Astrocyte (in vitro differentiated cells and primary cell): ENCODE results near the gene SYTL2. TPM values are rescaled to one million over a fixed set of nuclear protein-coding genes. Genes with fewer than 3 reads are reported as not detected.

Source experiments
- DNase-seq: peaks from one replicate; pipeline ENCODE4 v3.0.0-alpha.2; 2010; ENCODE audit warnings: low read depth
- FAIRE-seq: peaks from 2 replicates; lab custom pipeline; 2011; peaks lifted over from hg19 to GRCh38; lab: Jason Lieb, UNC
- H2AFZ ChIP-seq: 2 replicates; pipeline ENCODE4 v1.6.0; 2012; ENCODE audit warnings: low read depth, low read length, inconsistent platforms
- H3K27ac ChIP-seq: 2 replicates; pipeline ENCODE4 v1.5.1; 2011; ENCODE audit warnings: low read depth, low read length, inconsistent platforms
- H3K27me3 ChIP-seq: 2 replicates; pipeline ENCODE4 v1.6.0; 2011; ENCODE audit warnings: low read length, inconsistent platforms; ENCODE audit not compliant: insufficient read depth
- H3K36me3 ChIP-seq: 2 replicates; pipeline ENCODE4 v1.5.1; 2011; ENCODE audit warnings: low read length, inconsistent platforms; ENCODE audit not compliant: insufficient read depth
- H3K4me1 ChIP-seq: 2 replicates; pipeline ENCODE4 v1.5.1; 2011; ENCODE audit warnings: low read length, inconsistent platforms; ENCODE audit not compliant: insufficient read depth
- H3K4me2 ChIP-seq: 2 replicates; pipeline ENCODE4 v1.6.0; 2012; ENCODE audit warnings: low read length, inconsistent platforms
- H3K4me3 ChIP-seq: 2 replicates; pipeline ENCODE4 v1.5.1; 2011; ENCODE audit warnings: low read depth, mild to moderate bottlenecking, low read length, inconsistent platforms; ENCODE audit not compliant: insufficient read depth
- H3K79me2 ChIP-seq: 2 replicates; pipeline ENCODE4 v1.6.0; 2012; ENCODE audit warnings: mild to moderate bottlenecking, low read length, inconsistent platforms; ENCODE audit not compliant: insufficient read depth
- H3K9ac ChIP-seq: 2 replicates; pipeline ENCODE4 v1.6.0; 2012; ENCODE audit warnings: mild to moderate bottlenecking, low read length, inconsistent platforms
- H3K9me3 ChIP-seq: 2 replicates; pipeline ENCODE4 v1.5.1; 2012; ENCODE audit warnings: low read depth, mild to moderate bottlenecking, low read length, inconsistent platforms; ENCODE audit not compliant: insufficient read depth
- H4K20me1 ChIP-seq: 2 replicates; pipeline ENCODE4 v1.6.0; 2012; ENCODE audit warnings: low read length, inconsistent platforms; ENCODE audit not compliant: insufficient read depth
- H3K27ac Mint-ChIP-seq: one replicate; pipeline ENCODE4 v1.8.0; 2021; ENCODE audit warnings: mild to moderate bottlenecking, mixed read lengths; ENCODE audit not compliant: unreplicated experiment
- H3K27me3 Mint-ChIP-seq: one replicate; pipeline ENCODE4 v1.8.0; 2021; ENCODE audit warnings: low read depth, mixed read lengths; ENCODE audit not compliant: unreplicated experiment
- H3K36me3 Mint-ChIP-seq: one replicate; pipeline ENCODE4 v1.8.0; 2021; ENCODE audit warnings: low read depth, mixed read lengths; ENCODE audit not compliant: unreplicated experiment
- H3K4me1 Mint-ChIP-seq: one replicate; pipeline ENCODE4 v1.8.0; 2021; ENCODE audit warnings: low read depth, mixed read lengths; ENCODE audit not compliant: unreplicated experiment
- H3K4me3 Mint-ChIP-seq: one replicate; pipeline ENCODE4 v1.8.0; 2021; ENCODE audit warnings: mild to moderate bottlenecking, moderate library complexity, mixed read lengths; ENCODE audit not compliant: unreplicated experiment
- H3K9me3 Mint-ChIP-seq: one replicate; pipeline ENCODE4 v1.8.0; 2021; ENCODE audit warnings: mild to moderate bottlenecking, mixed read lengths; ENCODE audit not compliant: unreplicated experiment
- EZH2 ChIP-seq: IDR thresholded peaks from 2 replicates; pipeline ENCODE4 v1.6.1; 2012; ENCODE audit warnings: mild to moderate bottlenecking, low read length, inconsistent platforms; ENCODE audit not compliant: insufficient read depth
- total RNA-seq: library from RNA; stranded (reverse); gene quantifications from 2 replicates; pipeline ENCODE4 v1.2.1, GENCODE V29; 2021
- TF ChIP-seq, protein P1 (sequence below): IDR thresholded peaks from 2 replicates; pipeline ENCODE4 v1.5.1; 2011; ENCODE audit warnings: low read depth, mild to moderate bottlenecking, inconsistent platforms, low read length, moderate library complexity; ENCODE audit not compliant: insufficient read depth

Gene SYTL2
- total RNA-seq, 1 donor from 2014 or later, result 36.9 TPM

DNA sequence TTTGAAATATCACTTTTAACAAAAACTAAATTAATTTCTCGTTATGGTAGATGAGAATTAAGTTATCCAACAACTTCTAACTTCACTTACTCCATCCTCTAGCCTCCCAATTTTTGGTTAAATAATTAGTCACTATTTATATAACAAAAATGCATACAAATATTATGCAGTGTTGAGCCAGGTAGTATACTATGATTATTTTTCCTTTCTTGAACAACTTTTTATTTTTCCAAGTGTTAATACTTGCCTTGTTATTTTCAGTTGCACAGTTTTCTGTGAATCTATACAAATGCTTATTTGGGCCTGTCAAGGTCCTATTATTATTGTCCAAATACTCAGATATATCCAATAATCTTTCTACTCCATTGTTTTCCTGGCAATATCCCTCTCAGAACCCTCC lies 24.3 kb upstream of the SYTL2 start:
- no peaks in the 10 kb centered on the region for H3K27me3 Mint-ChIP-seq
- Histone ChIP-seq H4K20me1 (no peaks in the 10 kb centered on the region), H3K27me3 (no peaks in the 10 kb centered on the region), H3K36me3 (no peaks in the 10 kb centered on the region), H3K27ac (no peak overlapping the region), H3K9me3 (no peaks in the 10 kb centered on the region), H3K9ac (no peak overlapping the region), H2AFZ (no peak overlapping the region), H3K4me1 (no peaks in the 10 kb centered on the region), H3K4me2 (no peak overlapping the region), H3K79me2 (no peaks in the 10 kb centered on the region), H3K4me3 (no peak overlapping the region)
- FAIRE-seq (no peak), DNase-seq (no peak)
- no peak overlapping the region for H3K27ac Mint-ChIP-seq
- TF ChIP-seq, protein P1, sequence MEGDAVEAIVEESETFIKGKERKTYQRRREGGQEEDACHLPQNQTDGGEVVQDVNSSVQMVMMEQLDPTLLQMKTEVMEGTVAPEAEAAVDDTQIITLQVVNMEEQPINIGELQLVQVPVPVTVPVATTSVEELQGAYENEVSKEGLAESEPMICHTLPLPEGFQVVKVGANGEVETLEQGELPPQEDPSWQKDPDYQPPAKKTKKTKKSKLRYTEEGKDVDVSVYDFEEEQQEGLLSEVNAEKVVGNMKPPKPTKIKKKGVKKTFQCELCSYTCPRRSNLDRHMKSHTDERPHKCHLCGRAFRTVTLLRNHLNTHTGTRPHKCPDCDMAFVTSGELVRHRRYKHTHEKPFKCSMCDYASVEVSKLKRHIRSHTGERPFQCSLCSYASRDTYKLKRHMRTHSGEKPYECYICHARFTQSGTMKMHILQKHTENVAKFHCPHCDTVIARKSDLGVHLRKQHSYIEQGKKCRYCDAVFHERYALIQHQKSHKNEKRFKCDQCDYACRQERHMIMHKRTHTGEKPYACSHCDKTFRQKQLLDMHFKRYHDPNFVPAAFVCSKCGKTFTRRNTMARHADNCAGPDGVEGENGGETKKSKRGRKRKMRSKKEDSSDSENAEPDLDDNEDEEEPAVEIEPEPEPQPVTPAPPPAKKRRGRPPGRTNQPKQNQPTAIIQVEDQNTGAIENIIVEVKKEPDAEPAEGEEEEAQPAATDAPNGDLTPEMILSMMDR, result no peak
- TF ChIP-seq EZH2, result no peak
- H3K4me1 Mint-ChIP-seq, result no peaks in the 10 kb centered on the region
- H3K9me3 Mint-ChIP-seq, result peaks cover 4% of the 10 kb centered on the region
- no peak overlapping the region for H3K4me3 Mint-ChIP-seq
- H3K36me3 Mint-ChIP-seq, result no peaks in the 10 kb centered on the region

- no peaks in the 10 kb centered on the region for H3K36me3 ChIP-seq
- Mint-ChIP-seq H3K9me3 (peaks cover 5% of the 10 kb centered on the region), H3K4me1 (peaks cover 16% of the 10 kb centered on the region), H3K27me3 (no peaks in the 10 kb centered on the region), H3K4me3 (no peak overlapping the region), H3K27ac (no peak overlapping the region), H3K36me3 (no peaks in the 10 kb centered on the region)
- H3K9ac ChIP-seq, result no peak overlapping the region
- H4K20me1 ChIP-seq, result no peaks in the 10 kb centered on the region
- no peaks in the 10 kb centered on the region for H3K9me3 ChIP-seq
- no peaks in the 10 kb centered on the region for H3K79me2 ChIP-seq
- DNase-seq, result no peak
- no peak for FAIRE-seq
- H3K4me3 ChIP-seq, result no peak overlapping the region
- no peak for TF ChIP-seq EZH2
- TF ChIP-seq, protein P1, result no peak
- H3K27ac ChIP-seq, result no peak overlapping the region
- H3K4me1 ChIP-seq, result peaks cover 17% of the 10 kb centered on the region
- H3K4me2 ChIP-seq, result no peak overlapping the region
- no peaks in the 10 kb centered on the region for H3K27me3 ChIP-seq
- no peak overlapping the region for H2AFZ ChIP-seq
Measured at GRCh38 chr11:85831050-85831449, 20.1 kb upstream of the SYTL2 start.

DNA sequence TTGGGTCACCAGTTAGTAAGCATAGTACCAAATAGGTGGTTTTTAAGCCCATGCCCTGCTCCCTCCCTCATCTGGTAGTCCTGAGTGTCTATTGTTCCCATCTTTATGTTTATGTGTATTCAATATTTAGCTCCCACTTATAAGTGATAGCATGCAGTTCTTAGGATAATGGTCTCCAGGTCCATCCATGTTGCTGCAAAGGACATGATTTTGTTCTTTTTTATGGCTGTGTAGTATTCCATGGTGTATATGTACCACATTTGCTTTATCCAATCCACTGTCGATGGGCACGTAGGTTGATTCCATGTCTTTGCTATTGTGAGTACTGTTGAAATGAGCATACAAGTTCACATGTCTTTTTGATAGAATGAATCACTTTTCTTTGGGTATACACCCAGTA lies 18.2 kb upstream of the SYTL2 start:
- Histone ChIP-seq H3K36me3 (no peaks in the 10 kb centered on the region), H3K27ac (no peak overlapping the region), H3K4me1 (peaks cover 17% of the 10 kb centered on the region), H3K9me3 (no peaks in the 10 kb centered on the region), H3K27me3 (no peaks in the 10 kb centered on the region), H3K4me2 (no peak overlapping the region), H3K9ac (no peak overlapping the region), H4K20me1 (no peaks in the 10 kb centered on the region), H3K4me3 (no peak overlapping the region), H2AFZ (no peak overlapping the region), H3K79me2 (no peaks in the 10 kb centered on the region)
- Mint-ChIP-seq H3K9me3 (peaks cover 3% of the 10 kb centered on the region), H3K27me3 (no peaks in the 10 kb centered on the region), H3K4me1 (peaks cover 18% of the 10 kb centered on the region), H3K36me3 (no peaks in the 10 kb centered on the region), H3K27ac (no peak overlapping the region), H3K4me3 (no peak overlapping the region)
- no peak for DNase-seq
- FAIRE-seq, result no peak
- TF ChIP-seq, protein P1, result no peak
- no peak for TF ChIP-seq EZH2
